ENCODE results near the gene TRAF4.
A peak's percentile ranks its signal among the peaks of the same experiment; 100 is the strongest.
"Not testable (repeated sequence)": the region's sequence is repeated elsewhere in the genome, so short reads cannot be mapped to it uniquely, and the experiment has no call there.

TRAF4 gene

GRCh38 chr17:28749516-28750177, 5.8 kb downstream of the TRAF4 start:
- DNase-seq, result no peak

- peak; percentile 85 for DNase-seq
Measured at GRCh38 chr17:28750178-28751047, 6.6 kb downstream of the TRAF4 start.

- DNase-seq, result no peak
Measured at GRCh38 chr17:28751600-28752366, 8.0 kb downstream of the TRAF4 start.

- no peak for DNase-seq
Measured at GRCh38 chr17:28755486-28755885, 11.7 kb downstream of the TRAF4 start.

- no peak for DNase-seq
Measured at GRCh38 chr17:28756049-28756804, 12.4 kb downstream of the TRAF4 start.

GRCh38 chr17:28758411-28759121, 14.8 kb downstream of the TRAF4 start:
- DNase-seq, result no peak

- no peak for DNase-seq
Measured at GRCh38 chr17:28759256-28759865, 15.6 kb downstream of the TRAF4 start.

GRCh38 chr17:28760601-28761562, 17.1 kb downstream of the TRAF4 start:
- DNase-seq, result no peak

- no peak for DNase-seq
Measured at GRCh38 chr17:28763137-28763799, 19.5 kb downstream of the TRAF4 start.

- DNase-seq, result peak; percentile 38
Measured at GRCh38 chr17:28763804-28764266, 20.0 kb downstream of the TRAF4 start.

- no peak for DNase-seq
Measured at GRCh38 chr17:28765038-28765437, 21.2 kb downstream of the TRAF4 start.

GRCh38 chr17:28773736-28774135, 29.9 kb downstream of the TRAF4 start:
- no peak for DNase-seq

GRCh38 chr17:28774206-28774605, 30.4 kb downstream of the TRAF4 start:
- DNase-seq, result no peak

- DNase-seq, result no peak
Measured at GRCh38 chr17:28777178-28777577, 33.4 kb downstream of the TRAF4 start.

GRCh38 chr17:28779601-28780000, 35.8 kb downstream of the TRAF4 start:
- not testable (repeated sequence) for DNase-seq

GRCh38 chr17:28783161-28783560, 39.4 kb downstream of the TRAF4 start:
- no peak for DNase-seq

GRCh38 chr17:28788100-28788499, 44.3 kb downstream of the TRAF4 start:
- no peak for DNase-seq

GRCh38 chr17:28792877-28793661, 49.3 kb downstream of the TRAF4 start:
- DNase-seq, result no peak
